GM12872 (cell line): ENCODE measurements around the gene MNT.

Source experiments
- CTCF ChIP-seq: IDR thresholded peaks from 3 replicates; pipeline ENCODE4 v1.5.1; 2011; ENCODE audit warnings: low read depth, mild to moderate bottlenecking, low read length, moderate library complexity; ENCODE audit not compliant: insufficient read depth

The MNT gene

DNA sequence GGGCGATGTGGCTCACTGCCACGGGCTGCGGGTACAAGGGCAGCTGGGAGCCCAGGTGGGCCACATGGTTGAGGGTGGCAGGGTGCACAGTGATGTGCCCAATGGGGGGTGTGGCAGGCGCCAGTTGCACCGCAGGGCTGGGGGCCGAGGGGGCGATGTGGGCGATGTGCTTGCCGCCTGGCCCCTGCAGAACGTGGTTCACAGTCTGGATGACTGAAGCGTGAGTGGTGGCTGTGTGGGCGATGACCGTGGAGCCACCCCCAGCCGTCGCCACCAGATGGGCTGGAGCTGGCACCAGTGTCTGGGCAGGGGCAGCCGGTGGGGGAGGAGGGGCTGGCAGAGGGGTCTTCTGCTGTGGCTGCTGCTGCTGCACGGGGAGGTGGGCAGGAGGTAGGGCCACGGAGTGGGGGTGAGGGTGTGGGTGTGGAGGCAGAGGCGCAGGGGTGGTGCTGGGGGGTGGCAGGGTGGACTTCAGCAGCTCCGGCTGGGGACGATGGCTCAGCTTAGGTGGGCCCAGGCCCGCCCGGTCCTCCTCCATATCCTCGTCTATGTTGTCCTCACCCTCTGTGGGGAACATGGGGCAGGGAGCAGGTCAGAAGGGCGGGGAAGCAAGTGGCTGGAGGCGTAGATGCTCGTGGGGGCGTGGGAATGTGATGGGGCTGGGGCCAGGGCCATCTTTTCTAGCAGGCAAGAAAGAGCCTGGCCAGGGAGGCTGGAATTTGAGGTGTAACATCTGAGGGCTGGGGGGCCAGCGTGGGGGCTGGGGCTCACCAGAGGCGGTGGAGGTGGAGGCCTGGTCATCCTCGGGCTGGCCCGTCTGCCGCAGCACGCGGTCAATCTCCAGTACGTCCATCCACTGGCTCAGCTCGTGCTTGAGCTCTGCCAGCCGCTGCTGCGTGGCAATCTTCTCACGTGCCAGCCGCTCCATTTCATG, 13.5 kb downstream of the MNT start:
- TF ChIP-seq CTCF = no peak

- TF ChIP-seq CTCF = no peak
Measured at GRCh38 chr17:2386400-2387085, 14.3 kb downstream of the MNT start.

GRCh38 chr17:2385240-2386210, 15.3 kb downstream of the MNT start:
- no peak for TF ChIP-seq CTCF

DNA sequence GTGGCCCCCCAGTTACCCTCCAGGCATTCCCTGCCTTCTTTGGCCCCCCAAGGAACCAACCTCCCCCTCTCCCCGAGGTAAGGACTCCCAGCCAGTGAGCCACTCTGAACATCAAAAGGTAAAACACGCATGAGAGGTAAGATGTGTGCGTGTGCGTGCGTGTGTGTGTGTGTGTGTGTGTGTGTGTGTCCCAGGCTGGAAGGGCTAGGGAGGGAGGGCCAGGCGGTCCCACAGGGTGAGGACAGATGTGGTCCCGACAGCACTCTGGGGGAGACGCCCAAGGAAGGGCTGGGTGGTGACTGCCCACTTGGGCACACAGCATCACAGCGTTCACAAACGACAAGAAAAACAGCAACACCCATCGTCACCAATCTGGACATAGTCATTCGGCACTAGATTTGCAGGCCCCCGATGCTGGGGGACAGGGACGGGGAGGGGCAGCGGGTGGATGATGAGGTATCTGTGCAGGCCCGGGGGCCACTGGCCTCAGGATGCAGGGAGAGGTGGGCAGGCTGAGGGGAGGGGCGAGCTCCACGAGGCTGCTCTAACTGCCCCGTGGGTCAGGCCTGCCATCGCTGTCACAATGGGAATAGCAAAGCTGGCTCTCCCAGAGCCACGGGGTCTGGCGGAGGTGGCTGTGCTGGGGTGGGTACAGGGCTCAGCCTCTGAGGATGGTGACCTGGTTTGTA, 16.3 kb downstream of the MNT start:
- TF ChIP-seq CTCF = no peak

DNA sequence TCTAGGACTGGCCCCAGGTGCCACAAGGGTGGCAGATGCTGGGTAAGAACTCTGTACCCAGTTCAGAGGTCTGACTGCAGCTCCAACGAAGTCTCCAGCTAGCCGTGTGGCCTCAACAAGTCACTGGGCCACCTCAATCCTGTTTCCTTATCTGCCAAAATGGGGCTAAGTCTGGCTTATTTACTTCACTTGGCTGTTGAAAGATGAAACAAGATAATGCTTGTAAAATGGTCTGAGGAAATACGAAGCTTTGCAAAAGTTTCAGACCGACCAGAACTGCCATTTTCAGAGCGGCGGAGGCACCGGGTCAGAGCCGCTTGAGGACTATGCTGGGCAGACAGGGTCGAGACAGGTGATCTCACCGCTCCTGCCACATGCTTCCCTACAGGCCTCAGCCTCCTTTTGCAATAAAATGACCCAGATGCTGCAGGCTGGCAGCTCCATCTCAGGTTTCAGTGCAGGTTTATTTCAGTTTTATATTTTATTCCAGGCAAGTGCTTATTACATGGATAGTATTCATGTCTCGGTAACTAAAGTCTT, 17.2 kb downstream of the MNT start:
- no peak for TF ChIP-seq CTCF

GRCh38 chr17:2380950-2381649, 19.8 kb downstream of the MNT start:
- TF ChIP-seq CTCF = no peak
